ENCODE data around the gene BICDL1. TPM values are rescaled to one million over a fixed set of nuclear protein-coding genes. Genes with fewer than 3 reads are reported as not detected.

Gene BICDL1
- total RNA-seq, 1 experiment from 2014 or later = 10.2 TPM

DNA sequence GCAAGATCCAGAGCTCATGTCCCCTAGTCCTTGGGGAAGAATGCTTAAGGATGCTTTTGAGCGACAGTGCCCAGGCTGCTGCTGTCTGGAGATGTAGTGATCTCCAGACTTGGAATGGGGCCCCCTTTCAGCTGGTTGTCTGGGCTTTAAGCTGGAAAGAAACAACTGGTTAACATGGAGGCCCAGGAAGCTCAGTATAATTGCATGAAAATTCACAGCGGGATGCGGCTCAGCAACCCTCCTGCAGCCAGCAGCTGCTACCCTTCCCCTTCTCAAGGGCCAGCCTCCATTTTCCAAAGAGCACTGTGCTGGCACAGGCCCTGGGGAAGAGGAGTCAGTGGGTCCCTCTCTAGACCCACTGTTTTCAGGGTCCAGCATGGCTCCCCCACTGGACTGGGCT lies 101.2 kb downstream of the BICDL1 start:
- in situ Hi-C loops (cut with HindIII; ENCODE audit: low pct_unique_long_range_greater_than_20kb, low sequenced_read_pairs) = no loop called here
- DNase-seq (ENCODE audit: low read depth, low spot score) = no peak

DNA sequence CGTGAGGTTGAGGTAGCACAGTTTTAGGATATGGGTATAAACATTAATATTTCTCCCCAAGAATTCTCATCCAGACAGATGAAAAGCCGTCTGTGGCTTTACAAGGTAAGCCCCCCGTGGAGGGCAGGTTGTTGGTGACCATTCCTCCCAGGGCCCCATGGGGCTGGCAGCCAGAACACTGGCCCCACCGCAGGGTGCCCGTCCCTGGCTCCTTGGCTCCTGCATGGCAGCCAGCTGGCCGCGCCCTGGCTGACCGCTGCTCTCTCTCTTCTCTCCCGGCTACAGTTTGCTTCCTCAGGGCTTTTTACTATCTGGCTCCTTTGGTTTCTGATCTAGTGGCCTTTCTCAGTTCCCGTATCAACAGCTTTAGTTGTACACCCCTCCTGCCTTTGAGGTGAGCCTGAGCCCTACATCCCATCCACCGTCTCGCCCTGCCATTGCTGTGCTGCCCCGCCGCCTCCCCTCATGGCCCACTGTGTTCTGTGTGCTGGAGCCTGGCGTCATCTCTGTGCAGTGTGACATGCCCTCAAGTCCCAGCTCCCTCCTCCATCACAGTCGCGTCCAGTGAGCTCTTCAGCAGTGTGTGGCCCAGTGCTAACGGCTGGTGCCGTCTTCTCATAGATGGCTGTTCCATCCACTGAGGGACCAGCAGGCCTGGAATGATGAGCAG lies 101.7 kb downstream of the BICDL1 start:
- no peak for DNase-seq (ENCODE audit: low read depth, low spot score)
- in situ Hi-C loops (cut with HindIII; ENCODE audit: low pct_unique_long_range_greater_than_20kb, low sequenced_read_pairs) = no loop called here

DNA sequence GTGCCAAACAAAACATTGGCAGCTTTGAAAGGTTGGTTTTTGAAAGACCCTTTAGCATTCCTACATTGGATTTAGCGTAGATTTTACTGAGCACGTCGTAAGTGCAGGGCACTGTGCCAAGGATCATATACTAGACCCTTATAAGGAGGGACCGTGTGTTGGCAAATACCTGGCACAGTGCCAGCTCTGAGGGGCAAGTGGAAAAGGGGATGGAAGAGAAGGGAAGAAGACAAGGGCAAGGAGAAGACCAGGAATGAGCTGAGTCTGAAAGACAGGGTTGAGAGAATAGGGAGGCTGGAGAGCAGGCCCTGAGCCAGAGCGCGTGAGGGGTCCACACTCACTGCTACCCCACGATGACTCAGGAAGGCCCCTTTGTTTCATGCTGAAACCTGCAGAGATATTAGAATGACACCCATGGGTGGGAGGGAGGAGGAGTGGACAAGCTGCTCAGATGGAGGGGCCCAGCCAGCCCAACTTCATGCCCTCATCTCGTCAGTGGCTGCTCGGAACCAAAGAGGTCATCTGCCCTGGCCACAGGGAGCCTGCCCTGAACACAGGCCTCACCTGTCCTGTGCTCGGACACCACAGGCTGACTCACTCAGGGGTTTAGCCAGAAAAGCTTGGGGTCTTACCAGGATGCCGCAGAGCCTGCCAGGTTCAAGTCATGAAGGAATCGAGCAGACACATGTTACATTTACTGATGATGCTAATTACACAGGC lies 102.5 kb downstream of the BICDL1 start:
- no peak for DNase-seq (ENCODE audit: low read depth, low spot score)
- in situ Hi-C loops (cut with HindIII; ENCODE audit: low pct_unique_long_range_greater_than_20kb, low sequenced_read_pairs) = no loop called here

DNA sequence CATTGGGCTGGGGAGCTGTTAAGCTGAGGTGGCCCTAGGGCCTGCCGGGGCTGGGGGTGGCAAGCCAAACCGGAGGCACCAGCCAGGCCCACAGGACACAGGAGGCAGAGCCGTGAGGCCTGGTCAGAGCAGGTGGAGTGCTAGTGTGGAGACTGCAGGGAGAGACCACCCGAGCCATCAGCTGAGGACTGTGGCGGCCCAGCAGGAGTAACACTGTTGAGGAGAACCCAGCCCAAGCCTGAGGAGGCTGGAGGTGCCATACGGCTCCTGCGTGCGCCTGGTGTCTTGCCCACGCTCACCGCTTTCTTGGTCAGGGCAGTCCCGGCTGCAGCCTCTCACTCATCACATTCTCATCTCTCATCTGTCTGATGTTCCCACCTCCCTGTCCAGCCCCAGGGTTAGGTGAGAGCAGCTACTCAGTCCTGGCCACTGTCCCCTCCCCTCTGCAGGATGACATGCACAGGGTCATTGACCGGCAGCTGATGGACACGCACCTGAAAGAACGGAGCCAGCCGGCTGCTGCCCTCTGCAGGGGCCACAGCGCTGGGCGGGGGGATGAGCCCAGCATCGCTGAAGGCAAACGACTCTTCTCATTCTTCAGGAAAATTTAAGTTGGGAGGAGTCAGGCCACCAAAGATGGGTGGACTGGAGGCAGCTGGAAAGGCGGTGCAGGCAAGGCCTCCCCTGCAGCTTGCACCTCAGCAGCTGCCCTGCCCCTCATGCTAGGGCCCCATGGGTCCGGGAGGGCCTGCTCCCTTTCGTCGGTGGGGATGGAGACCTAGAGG lies 103.7 kb downstream of the BICDL1 start:
- no peak for DNase-seq (ENCODE audit: low read depth, low spot score)
- in situ Hi-C loops (cut with HindIII; ENCODE audit: low pct_unique_long_range_greater_than_20kb, low sequenced_read_pairs) = no loop called here

DNA sequence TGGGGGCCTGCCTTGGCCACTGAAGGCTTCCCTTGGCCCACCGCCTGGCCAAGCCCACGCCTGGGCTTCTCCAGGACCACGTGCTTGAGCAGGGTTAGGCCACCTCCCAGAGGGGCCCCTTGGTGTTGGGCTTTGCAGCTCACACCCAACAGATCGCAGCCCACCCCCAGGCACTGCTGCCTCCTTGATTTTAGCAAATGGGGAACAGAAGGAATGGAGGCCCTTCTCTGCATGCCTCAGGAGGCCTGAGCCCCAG lies 104.2 kb downstream of the BICDL1 start:
- no peak for DNase-seq (ENCODE audit: low read depth, low spot score)
- in situ Hi-C loops (cut with HindIII; ENCODE audit: low pct_unique_long_range_greater_than_20kb, low sequenced_read_pairs) = no loop called here

DNA sequence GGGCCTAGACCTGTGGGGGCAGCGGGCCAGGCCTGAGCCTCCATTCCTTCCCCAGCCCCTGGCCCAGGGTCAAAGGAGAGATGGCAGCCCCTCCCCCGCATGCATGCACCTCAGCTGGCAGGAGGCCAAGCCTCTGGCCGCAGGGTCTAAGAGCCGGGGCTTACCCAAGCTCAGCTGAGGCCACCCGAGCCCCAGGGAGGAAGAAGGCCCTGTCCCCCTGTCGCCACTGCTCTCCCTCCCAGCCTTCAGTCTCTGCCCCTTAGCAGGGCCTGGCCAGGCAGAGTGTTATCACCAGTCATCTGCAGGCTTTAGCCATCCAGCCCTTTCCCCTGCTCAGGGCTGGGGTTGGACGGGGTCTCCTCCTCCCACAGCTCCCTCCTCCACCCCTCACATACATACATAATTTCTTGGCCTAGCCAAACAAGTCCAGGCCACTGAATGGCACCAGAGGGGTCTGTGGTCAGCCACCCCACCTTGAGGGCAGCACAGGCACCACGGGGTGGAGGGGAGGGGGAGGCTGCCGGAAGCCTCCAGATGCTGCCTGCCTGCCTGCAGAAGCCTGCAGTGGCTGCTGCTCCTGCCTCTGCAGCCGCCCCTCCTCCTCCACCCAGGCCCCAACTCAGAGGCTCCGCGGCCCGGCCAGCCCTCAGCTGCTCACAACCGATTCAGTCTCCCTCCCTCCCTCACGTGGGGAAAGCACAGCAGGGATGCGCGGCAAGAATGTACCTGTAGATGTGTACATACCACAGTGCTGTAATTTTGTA lies 104.7 kb downstream of the BICDL1 start:
- in situ Hi-C loops (cut with HindIII; ENCODE audit: low pct_unique_long_range_greater_than_20kb, low sequenced_read_pairs) = no loop called here
- no peak for DNase-seq (ENCODE audit: low read depth, low spot score)

DNA sequence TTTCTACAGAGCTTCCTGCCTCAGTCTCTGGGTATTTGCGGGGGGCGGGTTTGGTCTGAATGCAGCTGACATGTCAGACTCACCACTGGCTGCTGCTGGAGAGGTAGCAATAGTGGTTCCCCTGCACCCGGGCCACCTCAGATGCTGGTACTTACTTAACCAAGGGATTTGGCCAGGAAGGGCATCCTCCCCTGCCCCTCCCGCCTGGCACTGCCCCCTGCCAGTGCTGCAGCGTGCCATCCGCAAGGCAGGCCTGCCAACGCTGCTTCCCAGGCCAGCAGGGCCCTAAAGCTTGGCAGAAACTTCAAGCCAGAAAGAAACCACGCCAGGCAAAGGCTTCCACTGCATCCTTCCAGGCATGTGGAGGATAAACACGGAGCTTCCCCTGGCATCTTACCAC lies 105.4 kb downstream of the BICDL1 start:
- in situ Hi-C loops (cut with HindIII; ENCODE audit: low pct_unique_long_range_greater_than_20kb, low sequenced_read_pairs) = no loop called here
- no peak for DNase-seq (ENCODE audit: low read depth, low spot score)

DNA sequence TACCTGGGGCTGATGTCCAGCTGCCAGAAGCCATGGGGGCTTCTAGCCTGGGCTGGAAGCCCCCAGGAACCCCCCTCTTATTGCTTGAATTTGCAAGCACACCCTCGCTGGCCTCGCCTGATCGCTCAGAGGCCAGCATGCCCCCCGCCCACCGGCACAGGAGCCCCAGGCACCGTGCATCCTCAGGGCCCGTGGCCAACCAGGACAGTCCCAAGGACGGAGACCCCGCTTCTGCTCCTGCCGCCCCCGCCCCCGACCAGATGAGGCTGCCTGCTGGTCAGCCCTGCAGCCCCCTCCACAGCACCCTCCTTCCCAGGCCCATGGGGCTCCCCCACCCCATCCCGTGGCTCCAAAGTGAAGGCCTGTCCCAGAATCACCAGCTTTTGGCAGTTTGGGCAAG lies 106.3 kb downstream of the BICDL1 start:
- in situ Hi-C loops (cut with HindIII; ENCODE audit: low pct_unique_long_range_greater_than_20kb, low sequenced_read_pairs) = no loop called here
- DNase-seq (ENCODE audit: low read depth, low spot score) = no peak

DNA sequence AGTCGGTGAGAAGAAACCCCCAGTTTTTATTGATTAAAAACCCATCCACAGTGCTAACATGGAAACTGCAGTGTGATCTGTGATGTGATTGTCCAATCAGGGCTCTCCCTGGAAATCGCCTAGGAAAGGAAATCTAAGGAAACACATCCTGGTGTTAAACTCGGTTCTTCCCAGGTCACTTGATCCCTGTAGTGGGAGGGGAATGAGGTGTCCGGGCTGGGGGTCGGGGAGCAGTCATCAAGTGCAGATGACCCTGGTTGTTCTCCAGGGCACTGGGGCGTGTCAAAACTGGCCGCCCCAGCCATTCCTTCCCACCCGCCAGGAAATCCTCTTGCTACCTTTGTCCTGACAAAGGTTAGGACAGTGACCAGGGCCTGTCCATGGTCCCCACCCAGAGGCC lies 106.7 kb downstream of the BICDL1 start:
- in situ Hi-C loops (cut with HindIII; ENCODE audit: low pct_unique_long_range_greater_than_20kb, low sequenced_read_pairs) = no loop called here
- DNase-seq (ENCODE audit: low read depth, low spot score) = no peak

DNA sequence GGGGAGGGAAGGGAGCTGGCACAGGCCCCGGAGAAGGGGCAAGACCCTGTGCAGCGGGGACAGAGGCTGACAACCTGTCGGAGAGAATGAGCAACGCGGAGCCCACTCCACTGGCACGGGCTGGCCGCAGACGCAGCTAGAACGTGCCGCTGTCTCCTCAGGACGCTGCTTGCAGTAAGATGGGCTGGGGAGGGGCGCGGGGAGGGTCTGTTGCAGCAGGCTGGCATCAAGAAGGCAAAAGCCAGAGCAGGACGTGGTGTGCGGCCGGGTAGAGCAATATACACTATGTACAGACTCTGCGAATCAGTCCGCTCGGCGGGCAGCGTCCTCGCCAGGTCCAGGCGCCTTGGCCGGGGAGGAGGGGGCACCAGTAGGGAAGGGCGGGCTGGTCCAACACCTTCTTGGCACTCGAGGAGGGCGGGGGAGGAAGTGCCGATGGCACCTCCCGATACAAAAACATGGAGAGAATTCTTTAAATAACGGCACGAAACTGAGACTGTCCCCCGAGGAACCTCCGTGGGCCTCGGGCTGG lies 107.7 kb downstream of the BICDL1 start:
- in situ Hi-C loops (cut with HindIII; ENCODE audit: low pct_unique_long_range_greater_than_20kb, low sequenced_read_pairs) = no loop called here
- no peak for DNase-seq (ENCODE audit: low read depth, low spot score)

DNA sequence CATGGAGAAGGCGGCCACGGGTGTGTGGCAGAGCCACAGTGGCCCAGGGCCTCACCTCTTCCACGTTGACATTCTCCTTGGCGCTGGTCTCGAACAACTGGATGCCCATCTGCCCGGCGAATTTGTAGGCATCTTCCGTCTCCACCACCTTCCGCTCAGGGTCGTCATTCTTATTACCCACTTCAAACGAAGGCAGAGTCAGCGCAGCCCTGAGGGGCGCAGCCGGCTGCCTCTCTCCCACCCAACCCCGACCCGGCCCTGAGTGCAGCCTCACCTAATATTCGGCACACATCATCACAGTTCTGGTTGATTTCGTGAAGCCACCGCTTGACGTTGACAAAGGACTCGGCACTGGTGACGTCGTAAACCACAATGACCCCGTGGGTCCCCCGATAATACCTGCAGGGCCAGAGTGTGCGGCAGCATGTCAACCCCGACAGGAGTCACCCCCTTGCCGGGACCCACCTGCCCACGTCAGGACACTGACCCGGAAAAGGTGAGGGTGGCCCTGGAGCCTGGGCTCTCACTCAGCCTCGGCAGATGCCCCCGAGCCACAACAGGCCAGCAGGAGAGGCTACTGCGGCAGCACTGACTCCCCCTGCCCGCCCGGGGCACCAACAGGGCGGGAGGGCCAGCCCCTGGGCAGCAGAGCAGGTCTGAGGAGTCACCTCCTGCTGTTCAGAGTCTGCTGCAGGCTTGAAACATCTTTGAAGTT lies 109.9 kb downstream of the BICDL1 start:
- in situ Hi-C loops (cut with HindIII; ENCODE audit: low pct_unique_long_range_greater_than_20kb, low sequenced_read_pairs) = no loop called here

DNA sequence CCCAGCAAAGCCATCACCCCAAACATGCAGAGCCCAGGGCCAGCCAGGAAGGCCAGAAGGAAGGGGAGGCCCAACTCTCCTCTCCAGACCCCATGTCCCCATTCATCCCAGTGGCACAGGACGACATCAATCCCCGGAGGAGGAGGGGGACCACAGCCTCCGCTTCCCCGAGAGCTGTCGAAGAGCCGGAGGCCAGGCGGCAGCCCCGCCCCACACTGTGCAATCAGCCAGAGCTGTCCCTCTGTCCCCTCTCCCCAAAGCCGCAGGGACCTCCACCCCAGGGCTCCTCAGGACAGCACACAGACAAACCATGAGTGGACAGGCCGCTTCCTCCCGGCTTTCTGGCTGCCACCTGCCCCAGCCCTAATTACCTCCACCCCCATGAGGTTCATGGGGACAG lies 110.7 kb downstream of the BICDL1 start:
- no peak for DNase-seq (ENCODE audit: low read depth, low spot score)
- in situ Hi-C loops (cut with HindIII; ENCODE audit: low pct_unique_long_range_greater_than_20kb, low sequenced_read_pairs) = no loop called here

More for the DNA sequence above, 109.9 kb downstream of the BICDL1 start:
- DNase-seq (ENCODE audit: low read depth, low spot score) = no peak

DNA sequence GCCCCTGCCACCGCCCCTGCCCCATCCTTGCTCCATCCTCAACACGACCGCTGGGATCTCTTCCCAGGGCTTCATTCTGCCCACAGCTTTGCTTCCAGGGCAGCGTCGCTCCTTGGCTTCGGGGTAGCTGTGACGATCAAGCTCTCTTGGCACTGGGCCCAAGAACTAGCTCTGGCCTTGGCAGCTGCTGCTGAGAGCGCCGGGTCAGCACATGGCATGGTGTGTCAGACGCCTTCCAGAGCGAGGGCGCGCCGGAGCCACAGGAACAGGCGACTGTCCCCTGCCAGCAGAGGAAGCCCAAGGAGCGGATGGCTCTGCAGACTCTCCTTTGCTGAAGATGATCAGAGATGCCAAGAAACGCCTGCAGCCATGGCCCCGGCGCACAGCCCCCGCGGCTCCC lies 111.6 kb downstream of the BICDL1 start:
- DNase-seq (ENCODE audit: low read depth, low spot score) = no peak

DNA sequence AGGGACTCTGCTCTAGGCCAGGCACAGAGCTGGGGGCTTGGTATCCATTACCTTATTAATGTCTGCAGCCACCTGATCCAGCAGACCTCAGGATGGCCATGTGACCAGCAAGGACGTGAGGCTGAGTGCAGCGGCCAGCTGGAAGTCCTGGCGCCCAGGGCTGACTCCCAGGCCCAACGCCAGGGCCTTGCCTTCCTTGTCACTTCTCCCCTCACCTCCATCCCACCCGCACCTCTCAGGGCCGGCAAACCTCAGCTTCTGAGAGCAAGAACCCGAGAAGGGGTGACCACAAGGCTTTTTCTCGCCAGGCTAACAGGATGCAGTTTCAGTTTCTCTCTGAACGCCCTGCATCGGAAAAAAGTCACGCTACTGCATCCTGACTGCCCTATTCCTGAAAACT lies 112.1 kb downstream of the BICDL1 start:
- in situ Hi-C loops (cut with HindIII; ENCODE audit: low pct_unique_long_range_greater_than_20kb, low sequenced_read_pairs) = no loop called here
- DNase-seq (ENCODE audit: low read depth, low spot score) = no peak

More for the DNA sequence above, 111.6 kb downstream of the BICDL1 start:
- in situ Hi-C loops (cut with HindIII; ENCODE audit: low pct_unique_long_range_greater_than_20kb, low sequenced_read_pairs) = no loop called here

DNA sequence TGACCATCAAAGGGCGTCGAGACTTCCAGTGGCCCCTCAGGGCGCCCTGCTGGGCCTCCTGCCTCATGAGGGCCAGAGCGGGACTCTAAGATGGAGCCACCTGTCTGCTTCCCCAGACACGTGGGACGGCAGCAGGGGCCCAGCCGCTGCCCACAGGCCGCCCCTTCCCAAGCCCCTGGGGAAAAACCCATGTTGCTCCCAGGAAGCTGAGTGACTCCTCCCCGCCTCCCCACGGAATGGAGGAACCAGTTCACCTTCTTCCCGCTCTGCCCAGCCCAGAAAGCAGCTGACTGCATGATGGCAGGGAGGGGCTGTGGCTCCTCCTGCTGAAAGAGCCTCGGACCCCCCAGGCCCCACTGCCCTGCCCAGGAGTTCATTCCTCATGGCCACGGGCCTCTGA lies 112.6 kb downstream of the BICDL1 start:
- in situ Hi-C loops (cut with HindIII; ENCODE audit: low pct_unique_long_range_greater_than_20kb, low sequenced_read_pairs) = no loop called here
- DNase-seq (ENCODE audit: low read depth, low spot score) = no peak

DNA sequence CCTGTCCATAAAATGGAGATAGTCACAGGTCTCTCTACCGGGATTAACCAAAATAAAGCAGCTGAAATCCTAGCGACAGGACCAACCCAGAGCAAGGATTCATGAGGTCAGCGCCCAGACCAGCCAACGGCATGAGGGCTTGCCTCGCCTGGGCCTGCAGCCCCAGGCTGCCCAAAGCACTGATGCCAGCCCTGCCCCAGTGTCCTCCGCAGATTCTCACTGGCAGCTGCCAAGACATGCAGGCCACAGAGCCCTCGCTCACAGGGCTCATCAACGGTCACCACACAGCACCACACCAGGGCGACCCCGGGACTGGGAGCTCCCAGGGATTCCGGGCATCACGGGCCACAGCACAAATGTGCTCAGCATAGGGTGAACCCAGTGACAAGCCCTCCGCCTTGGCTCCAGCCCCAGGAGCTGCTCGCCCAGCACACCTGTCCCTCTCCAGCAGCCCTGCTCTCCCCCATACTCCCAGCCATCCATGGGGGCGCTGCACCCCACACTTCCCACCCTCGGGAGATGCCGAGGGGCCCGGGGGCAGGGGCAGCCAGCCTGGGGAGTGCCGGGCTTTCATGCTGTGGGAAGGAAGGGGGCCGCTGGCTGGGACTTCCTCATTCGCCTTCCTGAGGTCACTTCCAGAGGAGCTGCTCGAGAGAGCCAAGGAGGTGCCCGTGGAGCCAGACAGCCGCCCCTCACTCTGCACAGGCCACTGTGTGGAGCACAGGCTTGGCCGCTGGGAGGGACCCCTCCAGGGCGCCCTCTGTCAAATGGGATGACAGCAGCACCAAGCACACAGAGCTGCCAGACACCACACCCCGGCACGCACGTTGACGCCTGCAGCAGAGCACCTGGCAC lies 113.4 kb downstream of the BICDL1 start:
- in situ Hi-C loops (cut with HindIII; ENCODE audit: low pct_unique_long_range_greater_than_20kb, low sequenced_read_pairs) = no loop called here
- no peak for DNase-seq (ENCODE audit: low read depth, low spot score)

DNA sequence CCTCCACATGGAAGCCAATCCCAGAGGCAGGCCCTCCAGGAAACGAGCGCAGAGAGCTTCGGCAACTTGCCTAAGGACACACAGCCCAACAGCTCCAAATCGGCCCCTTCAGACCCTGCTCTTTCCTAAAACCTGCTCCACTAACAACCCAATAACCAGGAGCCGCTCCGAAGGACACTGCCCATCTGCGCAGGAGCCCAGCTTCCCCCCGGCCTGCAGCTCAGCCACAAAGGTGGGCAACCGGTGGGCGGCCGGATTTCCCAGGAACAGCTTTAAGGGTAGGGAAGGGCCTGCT lies 114.0 kb downstream of the BICDL1 start:
- no peak for DNase-seq (ENCODE audit: low read depth, low spot score)
- in situ Hi-C loops (cut with HindIII; ENCODE audit: low pct_unique_long_range_greater_than_20kb, low sequenced_read_pairs) = no loop called here

Measured in SK-MEL-5 (cell line).